Ammon's horn (tissue), 1 donor: ENCODE measurements around the gene EMX2.

Source experiments
- DNase-seq: peaks from one replicate; pipeline ENCODE4 v3.0.0-alpha.2; 2016; ENCODE audit warnings: low spot score

Gene EMX2

DNA sequence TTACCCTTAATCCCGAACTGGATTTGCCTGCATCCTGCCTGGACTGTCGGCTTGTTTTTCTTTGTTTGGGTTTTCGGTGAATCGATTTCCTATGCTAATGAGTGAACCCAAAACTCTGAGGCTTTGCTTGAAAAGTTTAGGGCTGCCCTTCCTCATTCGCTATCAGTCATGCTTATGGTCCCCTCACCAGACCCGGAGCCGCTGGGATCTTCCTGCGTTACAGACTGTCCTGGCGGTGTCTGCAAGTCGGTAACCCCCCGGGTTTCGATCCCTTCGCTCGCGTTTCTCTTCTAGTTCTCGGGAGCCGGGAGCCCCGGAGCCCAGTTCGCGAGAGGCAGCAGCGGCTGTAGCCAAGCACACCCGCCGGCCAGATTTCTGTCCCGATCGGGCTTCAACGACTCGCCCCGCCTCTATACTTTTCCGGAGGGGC is 2.2 kb downstream of the EMX2 start:
- DNase-seq, result no peak

DNA sequence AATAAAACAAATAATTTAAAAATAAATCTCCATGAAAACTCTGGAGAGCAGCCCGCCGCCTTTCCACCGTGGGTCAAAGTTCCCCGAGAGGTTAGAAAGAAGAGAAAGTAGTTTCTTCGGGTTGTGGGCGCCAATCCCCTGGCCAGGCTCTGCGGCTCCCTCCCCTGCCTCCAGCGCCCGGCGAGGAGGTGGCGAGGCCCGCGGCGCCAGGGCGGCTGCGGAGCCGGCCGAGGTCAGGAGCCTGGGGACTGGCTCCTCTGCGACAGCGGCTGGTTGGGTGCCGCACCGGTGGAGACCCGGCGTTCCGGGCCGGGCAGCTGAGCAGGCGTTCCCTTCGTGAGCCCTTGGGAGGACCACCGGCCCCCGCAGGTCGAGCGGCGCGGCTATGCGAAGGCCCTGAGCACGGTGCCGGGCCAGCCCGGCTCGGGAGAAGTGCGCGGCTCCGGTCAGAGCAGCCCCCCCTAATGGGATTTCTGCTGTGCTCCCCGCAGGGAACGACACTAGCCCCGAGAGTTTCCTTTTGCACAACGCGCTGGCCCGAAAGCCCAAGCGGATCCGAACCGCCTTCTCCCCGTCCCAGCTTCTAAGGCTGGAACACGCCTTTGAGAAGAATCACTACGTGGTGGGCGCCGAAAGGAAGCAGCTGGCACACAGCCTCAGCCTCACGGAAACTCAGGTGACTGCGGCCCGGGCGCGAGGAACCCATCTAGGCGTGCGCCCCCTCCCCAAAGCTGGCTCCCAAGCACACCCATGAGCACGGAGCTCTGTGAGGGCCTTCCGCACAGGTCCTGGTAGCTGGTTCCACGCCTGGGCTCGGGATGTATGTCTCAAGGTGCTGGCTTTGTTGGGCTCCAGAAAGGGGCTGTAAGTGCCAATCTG is 2.8 kb downstream of the EMX2 start:
- no peak for DNase-seq

- DNase-seq, result no peak
Measured at GRCh38 chr10:117546020-117546580, 3.6 kb downstream of the EMX2 start.

GRCh38 chr10:117546581-117547015 is 4.1 kb downstream of the EMX2 start:
- no peak for DNase-seq

- DNase-seq, result no peak
Measured at GRCh38 chr10:117547016-117547715, 4.6 kb downstream of the EMX2 start.

GRCh38 chr10:117547716-117548668 is 5.4 kb downstream of the EMX2 start:
- DNase-seq, result no peak

- DNase-seq, result no peak
Measured at GRCh38 chr10:117549100-117549585, 6.6 kb downstream of the EMX2 start.

DNA sequence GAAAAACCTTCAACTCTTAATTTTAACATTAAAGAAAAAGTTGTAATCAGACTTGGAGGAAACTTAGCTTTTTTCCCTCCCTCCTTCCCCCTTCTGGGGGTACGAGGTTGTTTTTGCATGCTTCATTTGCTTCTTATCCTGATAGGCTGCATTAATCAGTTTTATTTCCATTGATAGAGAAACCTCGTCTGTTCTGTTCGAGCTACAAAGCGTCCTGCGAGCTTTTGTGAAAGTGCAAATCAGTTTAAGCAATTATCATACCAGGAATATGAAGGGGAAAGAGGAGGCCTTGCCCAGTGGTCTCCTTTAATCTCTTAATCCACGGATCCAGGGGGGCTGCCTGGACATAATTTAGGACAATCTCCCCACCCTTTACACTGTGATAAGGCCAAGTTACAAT is 7.5 kb downstream of the EMX2 start:
- no peak for DNase-seq

GRCh38 chr10:117550599-117551329 is 8.2 kb downstream of the EMX2 start:
- no peak for DNase-seq

GRCh38 chr10:117551330-117552155 is 9.0 kb downstream of the EMX2 start:
- DNase-seq, result no peak

DNA sequence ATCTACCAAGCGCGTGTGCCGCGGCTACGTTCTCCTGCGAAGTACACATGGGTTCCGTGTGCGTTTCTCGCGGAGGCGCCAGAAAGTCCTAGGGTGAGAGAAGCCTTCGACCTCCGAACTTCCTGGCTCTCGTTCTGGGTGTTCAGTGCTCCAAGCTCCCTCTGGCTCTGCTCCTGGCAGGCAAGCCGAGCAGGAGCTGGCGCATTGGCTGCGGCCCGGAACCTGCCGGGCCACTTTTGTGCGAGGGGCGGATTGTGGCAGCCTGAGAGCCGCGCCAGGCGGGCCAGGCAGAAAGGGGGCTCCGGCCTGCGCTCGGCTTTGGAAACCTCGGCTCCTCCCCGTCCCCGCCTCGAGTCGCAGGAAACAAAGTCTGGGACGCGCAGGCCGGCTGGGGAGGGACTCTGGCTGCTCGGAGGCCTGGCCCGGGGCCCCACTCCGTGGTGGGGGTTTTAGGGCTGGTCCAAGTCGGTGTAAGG is 9.6 kb downstream of the EMX2 start:
- peak; percentile 69 for DNase-seq

DNA sequence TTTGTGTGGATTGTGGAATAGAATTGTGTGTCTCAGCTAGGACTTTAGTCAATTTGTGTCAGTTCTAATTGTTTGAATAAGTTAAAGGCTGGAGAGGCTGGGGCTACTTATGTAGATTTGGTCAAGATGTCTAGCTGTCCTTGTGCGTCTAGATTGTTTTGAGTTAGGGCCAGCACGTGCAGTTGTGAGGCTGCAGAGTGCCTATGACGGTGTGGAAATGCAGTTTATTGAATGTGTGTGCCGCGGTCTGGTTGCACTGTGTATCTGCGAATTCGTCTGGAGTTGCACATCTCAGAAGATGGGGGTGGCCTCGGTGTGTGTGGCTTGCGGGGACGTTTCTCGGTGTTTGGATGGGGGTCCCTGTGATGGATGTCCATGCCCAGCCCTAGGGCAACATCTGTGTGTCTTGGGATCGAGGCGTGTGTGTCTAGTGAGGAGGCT is 10.2 kb downstream of the EMX2 start:
- no peak for DNase-seq

DNA sequence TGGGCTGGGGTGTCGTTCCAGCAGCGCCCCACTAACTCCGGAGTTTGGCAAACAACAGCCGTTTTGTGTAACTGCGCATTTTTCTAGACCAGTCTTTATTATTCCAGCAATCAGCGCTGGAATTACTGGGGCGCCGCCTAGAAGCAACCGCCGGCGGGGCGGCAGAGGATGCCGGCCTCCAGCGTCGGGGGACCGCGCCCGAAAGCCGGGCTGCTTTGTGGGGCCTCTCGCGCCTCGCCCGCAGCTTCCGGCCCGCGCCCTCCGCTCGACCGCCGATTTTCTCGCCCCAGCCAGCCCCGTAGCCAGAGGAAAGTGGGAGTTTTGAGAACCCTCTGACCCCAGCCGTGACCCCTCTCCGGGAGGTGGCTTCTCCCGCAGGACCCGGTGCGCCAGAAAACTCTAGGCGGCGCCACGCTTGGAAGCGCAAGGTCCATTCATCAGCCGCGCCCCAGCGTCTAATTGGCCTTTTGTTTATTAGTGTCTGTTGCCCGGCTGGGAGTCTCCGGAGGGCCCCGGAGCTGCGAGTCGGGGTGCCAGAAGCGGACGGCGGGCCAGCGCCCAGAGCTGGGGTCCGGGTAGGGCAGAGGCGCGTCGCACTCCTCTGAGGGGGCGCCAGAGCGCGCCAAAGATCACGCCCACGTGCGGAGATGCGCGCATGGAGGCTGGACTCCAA is 10.7 kb downstream of the EMX2 start:
- no peak for DNase-seq

DNA sequence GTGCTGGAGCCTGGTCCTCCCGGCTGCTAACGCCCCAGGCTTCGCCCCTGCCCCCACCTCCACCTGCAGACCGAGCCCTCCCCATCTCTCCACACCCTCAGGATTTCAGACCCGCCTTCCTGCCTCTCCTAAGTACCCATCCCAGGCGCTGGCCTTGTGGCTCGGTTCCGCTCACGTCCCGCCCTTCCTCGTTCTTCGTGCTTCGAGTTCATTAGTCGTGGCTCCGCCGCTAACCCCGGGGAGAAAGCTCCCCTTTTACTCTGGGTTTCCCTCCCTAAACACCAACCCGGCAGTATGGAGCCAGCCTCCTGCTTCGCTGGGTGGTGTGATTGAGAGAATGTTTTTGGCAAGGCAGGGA is 11.2 kb downstream of the EMX2 start:
- DNase-seq, result no peak

GRCh38 chr10:117554241-117554814 is 11.8 kb downstream of the EMX2 start:
- DNase-seq, result no peak

DNA sequence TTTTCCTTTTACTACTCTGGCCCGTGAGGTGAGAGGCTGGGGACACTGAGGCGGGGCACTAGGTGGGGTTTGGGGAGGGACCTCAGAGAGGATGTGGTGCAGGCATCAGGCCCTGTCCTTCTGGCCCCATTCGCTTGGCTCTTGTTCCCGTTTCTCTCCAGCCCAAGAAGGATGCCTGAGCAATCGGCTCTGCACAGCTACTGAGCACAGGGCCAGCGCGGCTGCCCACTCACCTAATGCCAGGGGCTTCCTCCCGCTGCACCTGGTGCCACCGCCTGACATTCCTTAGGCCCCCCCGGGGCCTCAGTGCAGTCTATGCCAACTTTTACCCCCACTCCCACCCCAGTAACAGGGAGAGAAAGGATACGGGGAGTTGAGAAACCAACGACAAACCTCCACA is 12.5 kb downstream of the EMX2 start:
- DNase-seq, result no peak

DNA sequence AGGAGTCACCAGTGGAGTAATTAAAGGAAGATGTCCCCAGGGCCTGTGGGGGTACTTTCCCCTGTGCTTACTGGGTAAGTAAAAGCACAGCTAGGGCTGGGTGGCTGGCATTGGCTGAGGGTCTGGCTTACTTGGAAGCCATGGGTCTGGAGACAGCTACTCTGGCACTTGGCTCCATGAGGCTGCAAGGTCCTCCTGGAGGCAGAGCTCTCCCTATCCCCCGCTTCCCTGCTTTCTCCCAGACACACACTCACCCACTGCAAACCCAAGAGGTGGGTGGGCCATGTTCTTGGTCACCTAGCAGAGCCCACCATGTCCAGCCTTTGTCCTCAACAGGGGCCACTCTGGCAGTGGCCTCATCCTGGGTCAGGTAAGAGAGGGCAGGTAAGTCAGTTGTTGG is 13.3 kb downstream of the EMX2 start:
- DNase-seq, result no peak

GRCh38 chr10:117556356-117556755 is 13.8 kb downstream of the EMX2 start:
- no peak for DNase-seq

DNA sequence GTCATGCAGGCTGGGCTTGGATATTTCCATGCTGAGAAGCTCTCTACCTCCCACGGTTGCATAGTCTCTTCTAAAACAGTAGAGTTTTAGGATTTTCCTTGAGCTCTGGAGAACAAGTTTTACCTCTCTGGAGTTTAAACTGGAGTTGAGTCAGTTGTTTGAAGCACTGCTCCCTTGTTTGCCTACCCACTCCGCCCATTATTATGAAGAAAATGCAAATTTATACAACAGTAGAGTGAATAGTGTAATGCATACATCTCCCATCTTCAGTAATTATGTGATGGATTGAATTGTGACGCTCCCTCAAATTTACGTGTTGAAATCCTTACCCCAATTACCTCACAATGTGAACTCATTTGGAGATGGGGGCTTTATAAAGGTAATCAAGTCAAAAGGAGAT is 17.2 kb downstream of the EMX2 start:
- DNase-seq, result no peak
